Measurements from ENCODE around the gene ITGA11.

- TF ChIP-seq USF1 (IDR thresholded peaks at IDR 0.05; ENCODE audit: borderline replicate concordance, low read depth) (no peak), MXI1 (IDR thresholded peaks at IDR 0.05; ENCODE audit: low read depth, low read length) (no peak), REST (IDR thresholded peaks at IDR 0.05; ENCODE audit: low read depth, low read length) (no peak), RAD21 (IDR thresholded peaks at IDR 0.05; ENCODE audit: low read length) (no peak), SIN3A (IDR thresholded peaks at IDR 0.05; ENCODE audit: borderline replicate concordance, low read depth, low read length) (no peak)
- TF ChIP-seq, protein P1, sequence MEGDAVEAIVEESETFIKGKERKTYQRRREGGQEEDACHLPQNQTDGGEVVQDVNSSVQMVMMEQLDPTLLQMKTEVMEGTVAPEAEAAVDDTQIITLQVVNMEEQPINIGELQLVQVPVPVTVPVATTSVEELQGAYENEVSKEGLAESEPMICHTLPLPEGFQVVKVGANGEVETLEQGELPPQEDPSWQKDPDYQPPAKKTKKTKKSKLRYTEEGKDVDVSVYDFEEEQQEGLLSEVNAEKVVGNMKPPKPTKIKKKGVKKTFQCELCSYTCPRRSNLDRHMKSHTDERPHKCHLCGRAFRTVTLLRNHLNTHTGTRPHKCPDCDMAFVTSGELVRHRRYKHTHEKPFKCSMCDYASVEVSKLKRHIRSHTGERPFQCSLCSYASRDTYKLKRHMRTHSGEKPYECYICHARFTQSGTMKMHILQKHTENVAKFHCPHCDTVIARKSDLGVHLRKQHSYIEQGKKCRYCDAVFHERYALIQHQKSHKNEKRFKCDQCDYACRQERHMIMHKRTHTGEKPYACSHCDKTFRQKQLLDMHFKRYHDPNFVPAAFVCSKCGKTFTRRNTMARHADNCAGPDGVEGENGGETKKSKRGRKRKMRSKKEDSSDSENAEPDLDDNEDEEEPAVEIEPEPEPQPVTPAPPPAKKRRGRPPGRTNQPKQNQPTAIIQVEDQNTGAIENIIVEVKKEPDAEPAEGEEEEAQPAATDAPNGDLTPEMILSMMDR (IDR thresholded peaks at IDR 0.05) = no peak
These were observed 129.2 kb downstream of the ITGA11 start for GRCh38 chr15:68302729-68303128.

Measured in SK-N-SH (cell line).